Measurements from ENCODE around the gene LIPG. TPM values are rescaled to one million over a fixed set of nuclear protein-coding genes. Genes with fewer than 3 reads are reported as not detected.

The LIPG gene
- polyA plus RNA-seq, 3 donors = 43.9 to 69.5 (median 52.1) TPM

DNA sequence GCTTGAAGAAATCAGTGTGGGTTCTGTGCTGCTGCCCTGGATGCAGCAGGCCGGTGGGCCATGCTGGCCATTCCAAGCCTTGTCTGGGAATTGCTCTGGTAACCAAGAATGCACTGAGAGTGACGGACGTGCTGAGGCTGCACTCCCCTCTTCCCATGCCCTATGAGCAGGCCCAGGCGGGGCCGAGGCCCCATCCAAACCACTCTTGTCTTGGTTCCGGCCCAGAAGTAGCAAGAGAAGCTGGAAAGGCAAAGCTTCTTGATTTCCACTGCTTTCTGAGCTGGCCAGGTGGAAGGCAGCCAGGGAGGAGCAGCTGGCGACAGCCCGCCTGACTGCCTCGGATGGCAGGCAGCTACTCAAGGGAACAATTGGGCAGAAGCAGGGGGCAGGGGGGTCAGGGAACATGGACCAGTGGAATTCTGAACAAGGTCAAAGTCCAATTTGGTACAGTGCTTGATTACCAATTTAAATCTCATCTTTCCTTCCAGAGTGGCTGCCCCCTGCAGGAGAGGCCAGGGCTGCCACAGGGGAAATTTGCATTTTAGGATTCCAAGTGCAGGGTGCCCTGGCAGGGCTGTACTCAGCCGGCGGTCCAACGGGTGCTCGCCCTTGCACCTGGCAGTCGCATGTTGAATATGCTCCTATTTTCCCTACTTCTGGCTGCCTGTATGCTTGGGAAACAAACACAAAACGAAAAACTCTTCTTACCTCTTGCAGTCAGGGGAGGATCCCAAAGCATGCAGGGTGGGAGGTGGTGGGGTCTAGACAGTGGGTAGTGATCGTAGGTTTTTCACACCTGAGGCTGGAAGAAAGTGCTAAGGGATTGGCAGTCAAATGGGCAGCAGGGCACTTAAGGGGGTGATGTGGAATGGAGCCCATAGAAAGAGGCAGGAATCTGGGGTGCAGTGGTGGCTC, 67.3 kb downstream of the LIPG start:
- peak; percentile 44 for DNase-seq

DNA sequence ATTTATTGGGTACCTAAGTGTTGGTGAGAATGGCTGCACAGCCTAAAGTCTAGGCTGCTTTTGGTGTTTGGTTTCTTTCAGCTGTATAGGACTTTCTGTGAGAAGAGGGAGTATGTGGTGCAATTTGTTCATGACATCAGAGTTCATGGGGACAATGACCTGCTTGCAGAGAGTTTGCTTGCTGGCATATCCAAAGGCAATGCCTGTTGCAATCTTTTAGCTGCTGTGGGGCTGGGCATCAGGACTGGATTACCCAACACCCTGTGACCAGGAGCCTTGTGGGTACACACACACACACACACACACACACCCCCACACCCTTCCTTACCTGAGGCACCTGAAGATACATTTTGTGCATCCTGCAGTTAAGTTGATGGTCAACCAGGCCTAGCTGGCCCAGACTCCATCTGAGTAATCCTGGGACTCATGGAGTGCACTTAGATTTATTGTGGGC, 68.4 kb downstream of the LIPG start:
- no peak for DNase-seq

DNA sequence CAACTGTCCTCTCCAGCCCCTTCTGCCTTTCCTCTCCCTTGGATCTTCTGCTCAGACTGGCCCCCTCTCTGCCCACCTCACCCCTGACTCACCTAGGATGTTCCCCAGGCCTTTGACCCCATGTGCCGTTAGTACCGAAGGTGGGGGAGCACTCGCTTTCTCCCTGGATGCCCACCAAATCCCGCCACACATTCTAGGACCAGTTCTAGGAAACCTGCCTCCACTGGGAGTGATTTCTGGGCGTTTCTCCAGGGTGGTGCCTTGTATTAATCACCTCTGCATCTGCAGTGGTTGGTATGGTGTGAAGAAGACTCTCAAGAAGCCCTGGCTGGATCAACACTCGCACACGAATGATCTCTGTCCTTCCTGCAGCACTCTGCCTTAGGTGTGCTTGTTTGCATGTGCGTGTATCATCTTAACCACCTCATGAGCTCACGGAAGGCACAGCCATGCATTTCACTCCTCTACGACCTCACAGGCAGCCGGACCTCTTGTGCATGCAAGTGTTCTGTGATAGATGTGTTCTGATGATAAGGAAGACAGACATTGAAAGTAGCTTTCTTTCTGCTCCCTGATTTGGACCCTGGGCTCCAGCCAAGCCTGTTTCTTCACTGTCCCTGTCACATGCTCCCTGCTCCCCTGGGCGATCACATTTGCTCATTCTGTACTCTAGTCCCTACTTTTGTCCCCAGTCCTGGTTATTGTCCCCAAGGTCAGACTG, 69.4 kb downstream of the LIPG start:
- DNase-seq = no peak

DNA sequence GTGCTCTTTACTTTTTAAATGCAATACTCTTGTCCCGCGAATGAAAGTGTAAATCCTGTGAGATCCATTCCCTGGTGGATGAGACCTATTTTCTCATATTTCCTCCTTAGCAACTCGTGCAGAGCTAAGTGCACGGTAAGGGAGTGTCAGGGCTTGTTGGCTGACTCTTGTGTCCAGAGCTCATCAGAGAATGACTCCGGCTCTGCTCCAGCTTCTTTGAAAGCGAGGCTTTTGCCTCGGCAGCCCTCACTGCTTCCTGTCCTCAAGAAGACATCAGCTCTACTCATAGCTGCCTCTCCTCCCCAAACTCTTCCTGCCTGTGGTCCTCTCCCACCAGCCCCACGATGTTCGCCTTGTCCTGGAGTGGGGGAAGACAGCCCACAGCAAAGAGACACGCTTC, 70.7 kb downstream of the LIPG start:
- no peak for DNase-seq

DNA sequence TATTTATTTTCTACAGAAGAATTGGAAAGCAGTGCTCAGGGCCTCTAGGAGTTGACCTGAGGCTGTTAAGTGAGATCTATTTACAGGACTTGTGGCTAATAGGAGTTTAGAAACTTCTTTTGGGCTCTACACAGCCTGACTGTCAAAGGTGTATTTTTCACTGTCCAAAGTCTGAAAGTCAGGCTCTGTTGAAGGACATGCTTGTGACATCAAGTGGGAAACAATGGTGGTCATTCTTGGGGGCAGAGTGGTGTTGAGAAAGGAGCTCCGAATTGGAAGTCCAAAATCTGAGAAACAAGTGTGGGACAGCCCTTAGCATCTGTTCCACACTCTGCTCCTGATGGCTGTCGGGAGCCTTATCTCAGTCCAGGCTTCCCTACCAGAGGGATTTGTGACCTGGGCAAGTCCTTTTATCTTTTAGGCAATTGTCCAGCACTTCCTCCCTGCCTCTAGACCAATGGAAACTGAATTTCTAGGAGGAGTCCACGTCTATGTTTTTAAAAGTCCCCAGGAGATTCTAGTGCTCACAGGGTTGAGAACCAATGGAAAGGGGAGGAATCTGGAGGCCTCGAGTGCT, 76.4 kb downstream of the LIPG start:
- DNase-seq = no peak

DNA sequence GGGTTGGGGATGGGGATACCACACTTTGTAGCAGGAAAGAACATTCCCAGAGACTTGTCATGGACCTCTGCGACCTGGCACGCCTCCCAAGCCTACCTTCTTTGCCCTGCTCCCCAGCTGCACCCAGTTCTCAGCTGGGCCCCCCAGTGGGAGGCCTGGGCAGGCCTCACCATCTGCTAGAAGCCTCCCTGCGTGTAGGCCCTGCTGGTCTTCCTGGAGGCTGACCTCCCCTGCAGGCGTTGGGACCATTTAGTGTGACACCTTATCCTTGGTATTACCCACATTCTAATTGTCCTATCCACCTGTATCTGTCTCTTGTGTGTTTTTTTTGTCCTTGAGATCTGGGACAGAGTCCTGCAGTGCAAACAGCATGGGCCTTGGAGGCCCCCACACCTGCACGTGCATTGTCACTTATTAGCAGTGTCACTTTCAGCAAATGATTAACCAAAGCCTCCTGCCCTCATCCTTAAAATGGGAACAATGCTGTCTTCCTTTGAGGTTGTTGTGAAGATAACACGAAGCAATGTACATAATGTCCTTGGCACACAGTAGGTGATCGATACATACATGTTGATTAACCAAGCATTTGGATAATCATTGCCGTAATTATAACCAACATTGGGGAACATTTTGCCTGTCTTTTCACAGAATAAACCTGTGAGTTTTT, 77.2 kb downstream of the LIPG start:
- DNase-seq = no peak

DNA sequence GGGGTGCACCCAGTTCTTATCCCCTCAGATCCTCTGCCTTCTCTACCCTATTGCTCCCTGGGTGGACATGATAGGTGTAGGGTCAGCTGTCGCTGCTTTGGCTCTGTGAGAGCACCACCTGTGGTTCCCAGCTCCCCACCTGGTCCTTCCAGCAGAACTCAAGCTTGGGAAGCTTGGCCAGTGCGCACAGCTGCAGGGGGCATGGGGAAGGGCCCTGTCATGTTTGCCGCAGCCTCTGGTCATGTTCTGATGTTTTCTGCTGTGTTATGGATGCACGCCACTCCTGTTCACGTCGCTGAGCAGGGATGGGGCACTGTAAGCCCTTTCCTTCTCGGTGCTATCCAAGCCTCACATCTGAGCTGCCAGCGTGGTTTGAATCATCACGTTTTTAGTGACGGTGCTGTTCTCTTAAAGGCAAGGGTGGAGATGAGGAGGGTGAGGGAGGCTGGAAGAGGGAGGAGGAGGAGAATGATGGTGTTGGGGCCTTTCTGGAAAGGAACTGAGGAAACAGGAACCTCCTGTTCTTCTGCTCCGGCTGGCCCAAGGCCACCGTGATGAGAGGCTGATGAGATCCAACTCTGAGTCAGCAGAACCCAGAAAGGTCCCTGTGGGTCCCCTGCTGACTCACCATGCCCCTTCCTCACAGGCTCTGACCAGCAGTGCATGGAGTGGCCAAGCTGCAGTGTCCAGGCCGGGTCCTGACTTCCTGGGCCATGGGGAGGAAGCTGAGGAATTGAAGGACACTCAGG, 78.0 kb downstream of the LIPG start:
- DNase-seq = no peak

DNA sequence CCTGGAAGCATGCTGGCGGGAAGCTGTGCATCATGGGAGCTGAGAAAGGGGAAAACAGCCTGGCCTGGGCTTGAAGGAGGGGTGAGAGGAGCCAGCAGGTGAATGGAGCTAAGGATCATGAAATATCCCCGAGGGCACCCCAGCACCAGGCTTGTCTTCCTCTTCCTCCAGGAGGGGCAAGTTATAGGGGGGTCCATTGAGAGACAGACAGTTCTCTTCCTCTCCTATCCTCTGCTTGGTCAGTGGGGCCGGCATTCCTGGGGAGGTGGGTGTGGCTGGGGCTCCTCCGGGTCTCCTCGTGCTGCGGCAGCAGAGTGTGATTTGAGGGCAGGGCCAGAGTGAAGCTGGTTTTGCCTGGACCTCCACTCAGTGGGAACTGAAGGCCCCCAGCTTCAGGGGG, 78.9 kb downstream of the LIPG start:
- DNase-seq = no peak

DNA sequence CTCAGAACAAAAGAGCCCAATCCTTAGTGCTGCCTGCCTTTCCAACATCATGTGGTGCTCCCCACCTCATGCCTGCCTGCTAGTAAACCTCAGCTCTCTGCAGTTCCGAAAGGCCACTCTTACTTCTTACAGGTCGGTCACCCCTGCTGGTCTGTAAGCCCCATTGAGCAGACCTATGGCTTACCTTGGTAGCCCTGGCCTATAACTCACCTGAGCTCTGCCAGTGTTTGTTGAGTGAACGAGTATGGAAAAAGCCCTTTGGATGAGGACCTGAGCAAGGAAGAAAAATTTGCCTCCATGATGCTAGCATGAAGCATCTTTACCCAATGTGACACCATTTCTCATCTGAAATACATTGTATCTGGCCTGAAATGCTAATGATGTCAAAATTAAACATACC, 83.3 kb downstream of the LIPG start:
- DNase-seq = no peak

DNA sequence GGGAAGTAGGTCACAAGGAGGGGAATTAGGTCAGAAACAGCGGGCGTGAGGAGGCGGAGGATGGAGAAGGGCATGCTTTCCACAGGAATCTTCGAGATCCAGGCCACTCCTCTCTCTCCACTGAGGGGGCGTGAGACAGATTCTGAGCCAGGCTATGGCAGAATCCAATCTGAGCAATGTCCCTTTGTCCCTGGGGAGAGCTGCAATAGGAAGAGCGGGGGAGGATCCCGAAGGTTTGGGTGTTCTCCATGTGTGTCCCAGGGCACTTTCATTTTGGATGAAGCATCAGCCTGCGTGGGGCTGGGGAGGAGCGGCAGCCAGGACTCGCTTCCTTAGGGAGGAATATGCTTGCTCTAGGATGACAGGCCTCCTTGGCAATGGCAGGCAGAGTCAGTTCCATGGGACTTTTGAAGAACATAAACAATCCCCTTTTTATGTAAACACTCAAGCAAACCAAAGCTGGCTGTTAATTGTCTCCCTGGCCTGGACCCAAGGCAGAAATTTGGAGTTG, 84.0 kb downstream of the LIPG start:
- no peak for DNase-seq

DNA sequence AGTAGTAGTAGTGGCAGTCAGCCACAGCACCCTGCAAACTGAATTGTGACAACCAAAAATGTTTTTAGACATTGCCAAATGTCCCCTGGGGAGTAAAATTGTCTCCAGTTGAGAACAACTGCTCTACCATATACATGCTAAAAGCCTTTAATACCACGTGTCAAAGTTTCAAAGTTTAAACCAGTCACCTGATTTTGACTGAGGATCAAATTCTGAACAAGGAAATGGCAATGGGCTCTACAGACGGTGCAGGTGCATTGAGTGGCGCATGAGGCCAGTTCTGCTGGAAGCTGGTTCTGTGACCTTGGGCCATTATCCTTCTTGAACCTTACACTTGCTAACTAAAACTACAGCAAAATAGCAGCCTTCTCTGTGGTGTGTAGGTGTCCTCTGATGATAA, 85.0 kb downstream of the LIPG start:
- no peak for DNase-seq

DNA sequence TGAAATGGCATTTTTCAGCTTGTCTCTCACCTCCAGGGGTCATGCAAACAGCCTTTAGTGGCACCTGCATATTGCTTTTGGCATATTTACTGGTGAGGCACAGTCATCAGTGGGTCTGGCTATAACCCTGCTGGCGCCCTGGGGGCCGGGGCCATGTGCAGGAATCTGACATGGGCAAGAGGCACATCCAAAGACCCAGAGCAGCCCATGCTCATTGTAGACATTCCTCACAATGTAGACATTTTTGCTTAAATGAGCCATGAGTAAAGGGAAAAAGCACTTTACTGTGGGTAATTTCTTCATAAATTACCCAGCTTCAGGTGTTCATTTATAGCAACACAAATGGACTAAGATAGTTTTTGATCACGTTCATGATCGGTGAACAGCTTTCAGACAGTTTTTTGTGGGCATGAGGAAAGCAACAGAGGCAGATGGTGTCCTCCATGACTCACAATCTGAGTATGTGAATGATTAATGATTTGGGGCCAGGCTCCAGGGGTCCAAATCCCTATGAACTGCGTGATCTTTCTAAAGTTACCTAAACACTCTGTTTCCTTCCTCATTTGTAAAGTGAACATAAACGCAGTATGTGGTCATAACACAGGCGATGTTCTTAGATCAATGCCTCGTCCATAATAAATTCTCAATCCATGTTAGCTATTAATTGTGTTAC, 85.8 kb downstream of the LIPG start:
- no peak for DNase-seq

DNA sequence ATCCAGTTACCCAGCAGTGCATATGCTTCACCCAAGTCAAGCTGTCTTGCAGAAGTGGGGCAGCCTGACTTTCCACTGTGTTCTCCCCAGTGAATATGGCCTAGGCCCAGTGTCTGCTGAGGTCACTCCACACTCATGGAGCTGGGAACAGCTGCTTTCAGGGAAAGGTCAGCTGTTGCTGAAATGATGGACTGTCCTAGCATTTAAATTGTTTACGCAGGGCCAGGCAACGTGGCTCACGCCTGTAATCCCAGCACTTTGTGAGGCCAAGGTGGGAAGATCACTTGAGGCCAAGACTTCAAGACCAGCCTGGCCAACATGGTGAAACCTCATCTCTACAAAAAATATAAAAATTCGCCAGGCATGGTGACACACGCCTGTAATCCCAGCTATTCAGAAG, 86.5 kb downstream of the LIPG start:
- DNase-seq = no peak

Other genes with a start within 250 kb of the LIPG start
- gene DYM, start 101.4 kb upstream of the LIPG start, polyA plus RNA-seq (ENCODE audit: insufficient read length in 3 of 3) = 10 to 100 TPM; 44.0 to 50.6 (median 47.1) TPM
- gene C18orf32, start 74.8 kb upstream of the LIPG start, polyA plus RNA-seq (ENCODE audit: insufficient read length in 3 of 3) = 10 to 100 TPM; 24.4 to 30.0 (median 29.2) TPM
- gene RPL17, start 69.6 kb upstream of the LIPG start, polyA plus RNA-seq (ENCODE audit: insufficient read length in 3 of 3) = 1,000 to 10,000 TPM; 2,057 to 2,488 (median 2,228) TPM